GM06990 (cell line): ENCODE measurements around the gene CHTF8.

ENCODE experiments used
- DNase-seq: peaks from one replicate; pipeline ENCODE4 v3.0.0-alpha.2; 2011; ENCODE audit not compliant: insufficient read length; ENCODE audit errors: extremely low read depth
- H3K27me3 ChIP-seq: replicated peaks from 2 replicates; pipeline ENCODE4 v1.6.0; 2011; ENCODE audit warnings: low read length; ENCODE audit not compliant: control insufficient read depth, insufficient read depth
- H3K36me3 ChIP-seq: 2 replicates; pipeline ENCODE4 v1.5.1; 2011; ENCODE audit warnings: low read length; ENCODE audit not compliant: control insufficient read depth, insufficient read depth
- H3K4me3 ChIP-seq: replicated peaks from 2 replicates; pipeline ENCODE4 v1.5.1; 2011; ENCODE audit warnings: low read depth, mild to moderate bottlenecking, control low read depth, low read length
- CTCF ChIP-seq: IDR thresholded peaks from 2 replicates; pipeline ENCODE4 v1.5.1; 2011; ENCODE audit warnings: low read length, control low read depth, mild to moderate bottlenecking, inconsistent platforms; ENCODE audit not compliant: insufficient read depth, poor library complexity, severe bottlenecking

CHTF8 gene

DNA sequence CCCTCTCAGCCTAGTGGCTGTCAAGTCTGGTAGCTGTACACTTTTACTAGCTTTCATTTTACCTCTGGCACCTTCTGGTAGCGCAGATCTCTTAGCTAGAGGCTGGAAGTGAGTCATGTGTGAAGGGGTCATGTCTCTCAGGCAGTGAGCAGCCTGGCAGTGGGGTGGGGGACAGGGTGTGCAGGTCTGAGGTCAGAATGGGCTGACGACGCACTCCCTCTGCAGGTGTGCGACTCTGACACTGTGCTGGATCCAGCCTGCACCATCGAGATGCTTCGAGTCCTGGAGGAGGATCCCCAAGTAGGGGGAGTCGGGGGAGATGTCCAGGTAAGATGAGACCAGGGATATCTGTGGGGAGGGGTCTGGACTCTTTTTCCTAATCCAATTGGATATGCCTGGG, 19.2 kb downstream of the CHTF8 start:
- peaks cover 11% of the 10 kb centered on the region for H3K36me3 ChIP-seq
- TF ChIP-seq CTCF = no peak
- H3K4me3 ChIP-seq = no peak overlapping the region
- no peaks in the 10 kb centered on the region for H3K27me3 ChIP-seq
- DNase-seq = no peak

- no peak overlapping the region for H3K4me3 ChIP-seq
- no peak for DNase-seq
- peaks cover 6% of the 10 kb centered on the region for H3K36me3 ChIP-seq
- no peaks in the 10 kb centered on the region for H3K27me3 ChIP-seq
- peak; percentile 95 for TF ChIP-seq CTCF
Measured at GRCh38 chr16:69112285-69113129, 19.9 kb downstream of the CHTF8 start.

GRCh38 chr16:69111876-69112230, 20.5 kb downstream of the CHTF8 start:
- peaks cover 6% of the 10 kb centered on the region for H3K36me3 ChIP-seq

GRCh38 chr16:69111216-69111875, 21.0 kb downstream of the CHTF8 start:
- no peak for TF ChIP-seq CTCF
- Histone ChIP-seq H3K4me3 (no peak overlapping the region), H3K27me3 (no peaks in the 10 kb centered on the region), H3K36me3 (peaks cover 6% of the 10 kb centered on the region)
- DNase-seq = no peak

More at GRCh38 chr16:69111876-69112230, 20.5 kb downstream of the CHTF8 start:
- H3K4me3 ChIP-seq = no peak overlapping the region
- H3K27me3 ChIP-seq = no peaks in the 10 kb centered on the region
- TF ChIP-seq CTCF = no peak
- no peak for DNase-seq

DNA sequence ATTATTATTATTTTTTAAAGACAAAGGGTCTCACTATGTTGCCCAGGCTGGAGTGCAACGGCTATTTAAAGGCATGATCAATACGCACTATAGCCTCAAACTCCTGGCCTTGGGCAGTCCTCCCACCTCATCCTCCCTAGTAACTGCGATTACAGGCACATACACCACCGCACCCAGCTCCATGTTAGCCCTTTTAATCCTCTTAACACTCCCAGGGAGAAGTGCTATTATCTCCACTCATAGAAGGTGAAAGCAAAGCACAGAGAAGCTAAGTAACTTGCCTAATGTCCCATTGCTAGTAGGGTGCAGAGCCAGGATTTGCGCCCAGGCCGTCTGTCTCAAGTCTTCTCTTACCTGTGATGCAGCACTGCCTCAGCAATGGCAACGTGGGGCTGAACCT, 22.0 kb downstream of the CHTF8 start:
- TF ChIP-seq CTCF = no peak
- H3K27me3 ChIP-seq = no peaks in the 10 kb centered on the region
- H3K36me3 ChIP-seq = peaks cover 6% of the 10 kb centered on the region
- no peak for DNase-seq
- H3K4me3 ChIP-seq = no peak overlapping the region
